Adrenal gland (tissue), 12 donors: ENCODE data around the gene UGT1A9. TPM values are rescaled to one million over a fixed set of nuclear protein-coding genes. Genes with fewer than 3 reads are reported as not detected.
A peak's percentile ranks its signal among the peaks of the same experiment; 100 is the strongest.
"Not testable (repeated sequence)": the region's sequence is repeated elsewhere in the genome, so short reads cannot be mapped to it uniquely, and the experiment has no call there.

Experiments used
- DNase-seq, 7 donors: peaks; one replicate each; pipeline ENCODE4 v3.0.0-alpha.2; 2019 to 2020
- H3K27ac ChIP-seq, 5 donors: fragments of 200-600 bp; sonication (generic) in 4 of 5; 1 replicate in 3 of 5; 2 replicates in 2 of 5; pipeline versions ENCODE4 v1.5.1 to v1.8.0; 2016 to 2020; ENCODE audit warnings: mild to moderate bottlenecking in 1 of 5
- H3K27me3 ChIP-seq: fragments of 200-600 bp; 2 replicates; pipeline ENCODE4 v1.8.0; 2021
- H3K36me3 ChIP-seq, 2 donors: fragments of 200-600 bp; replicated peaks in 1 of 2; 1 replicate in 1 of 2; 2 replicates in 1 of 2; pipeline versions ENCODE4 v1.5.1 to v1.8.0; 2018 to 2022
- H3K4me1 ChIP-seq, 2 donors: fragments of 200-600 bp; replicated peaks in 1 of 2; 1 replicate in 1 of 2; 2 replicates in 1 of 2; pipeline versions ENCODE4 v1.5.1 to v1.8.0; 2018 to 2021
- H3K4me3 ChIP-seq, 4 donors: fragments of 200-600 bp; sonication (generic) in 3 of 4; one replicate each; pipeline ENCODE4 v1.5.1; 2016 to 2018
- H3K9me3 ChIP-seq, 3 donors: fragments of 200-600 bp; sonication (generic) in 1 of 3; replicated peaks in 1 of 3; 1 replicate in 2 of 3; 2 replicates in 1 of 3; pipeline versions ENCODE4 v1.5.1 to v1.8.0; 2016 to 2021
- POLR2A ChIP-seq, 2 donors: fragments of 450-650 bp; IDR thresholded peaks; one replicate each; pipeline ENCODE4 v1.6.1; 2017; ENCODE audit warnings: antibody characterized with exemption in 2 of 2, mild to moderate bottlenecking in 2 of 2, moderate library complexity in 1 of 2
- WGBS, 4 donors: extraction: QIAGEN DNeasy Blood & Tissue Kit in 2 of 4; methylation state at CpG; one replicate each; pipeline versions ENCODE4 v1.1.5 to v1.1.7; 2013 to 2017; 5-methylcytosine and 5-hydroxymethylcytosine counted together
- intact Hi-C, 2 donors: fragments of 100-400 bp; cut with DNase I; formaldehyde crosslinking; loops; one replicate each; pipeline versions ENCODE4 v1.14.1 to v1.15.0; 2022 to 2023
- polyA plus RNA-seq, 3 donors: library from polyadenylated mRNA; stranded (reverse); fragments of 200-250 nt in 2 of 3; fragments of 350-450 nt in 1 of 3; fragmentation: Illumina TruSeq in 1 of 3; extraction: RNeasy Lipid Tissue Mini Kit (QIAGEN cat#74804) in 1 of 3; gene quantifications; one replicate each; pipeline ENCODE4 v1.2.3, GENCODE V29; 2013 to 2014
- total RNA-seq, 9 donors: library from RNA; depleted of rRNA in 4 of 9; stranded (reverse); fragments of >200 nt in 4 of 9; fragments of 120-200 nt in 1 of 9; fragmentation: NEBNext Ultra II Directional in 1 of 9; extraction: Animal tissue kit (Norgen Biotek cat#: 25700) in 1 of 9; gene quantifications; one replicate each; pipeline versions ENCODE4 v1.1.0 to v1.2.4, GENCODE V29; 2013 to 2023
- TF ChIP-seq, protein P1 (sequence below), 6 experiments: fragments of 450-650 bp in 4 of 6; fragments of 200-600 bp in 2 of 6; sonication (generic) in 1 of 6; IDR thresholded peaks; 1 replicate in 5 of 6; 2 replicates in 1 of 6; pipeline versions ENCODE4 v1.5.1 to v1.8.0; 2016 to 2021; ENCODE audit warnings: antibody characterized with exemption in 6 of 6, mild to moderate bottlenecking in 2 of 6, moderate library complexity in 1 of 6
- donor health status: healthy with polysubstance abuse.
- donor health status: Bipolar disorder and iron deficiency.
- donor health status: DM: yes; HTN: yes; CAD: no.
- donor health status: DM: no; HTN: no; CAD: no.
- donor health status: DM: no; HTN: no; CAD: no.
- donor health status: DM: yes; HTN: yes; CAD: no.

Gene UGT1A9
- total and polyA plus RNA-seq, 12 donors, result not detected

DNA sequence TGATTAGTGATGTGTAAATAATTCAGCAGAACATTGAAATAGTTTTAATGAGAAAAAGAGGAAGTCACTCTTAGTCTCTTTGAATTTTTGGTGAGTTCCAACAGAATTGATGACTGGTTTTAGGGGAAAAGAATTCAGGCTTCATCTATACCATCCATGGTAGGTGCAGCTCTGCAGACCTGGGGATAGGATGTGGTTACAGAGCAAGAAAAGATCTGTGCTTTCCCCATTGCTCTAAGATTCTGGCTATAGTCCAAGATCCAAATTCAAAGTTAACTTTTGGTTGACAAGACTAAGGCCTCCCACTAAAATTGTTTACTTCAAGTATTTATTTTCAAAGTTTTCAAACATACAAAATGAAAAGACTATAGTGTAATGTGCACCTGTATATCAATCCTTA lies 31.8 kb upstream of the UGT1A9 start:
- Histone ChIP-seq H3K4me1 (no peaks in the 10 kb centered on the region), H3K27me3 (peaks cover 6% of the 10 kb centered on the region), H3K36me3 (no peaks in the 10 kb centered on the region), H3K27ac (no peak overlapping the region), H3K9me3 (peaks cover 0 to 2% (median 0%) of the 10 kb centered on the region in 3 donors), H3K4me3 (no peak overlapping the region)
- no peak for DNase-seq
- no peak for TF ChIP-seq POLR2A (IDR thresholded peaks at IDR 0.05)
- intact Hi-C loops, result no loop called here

DNA sequence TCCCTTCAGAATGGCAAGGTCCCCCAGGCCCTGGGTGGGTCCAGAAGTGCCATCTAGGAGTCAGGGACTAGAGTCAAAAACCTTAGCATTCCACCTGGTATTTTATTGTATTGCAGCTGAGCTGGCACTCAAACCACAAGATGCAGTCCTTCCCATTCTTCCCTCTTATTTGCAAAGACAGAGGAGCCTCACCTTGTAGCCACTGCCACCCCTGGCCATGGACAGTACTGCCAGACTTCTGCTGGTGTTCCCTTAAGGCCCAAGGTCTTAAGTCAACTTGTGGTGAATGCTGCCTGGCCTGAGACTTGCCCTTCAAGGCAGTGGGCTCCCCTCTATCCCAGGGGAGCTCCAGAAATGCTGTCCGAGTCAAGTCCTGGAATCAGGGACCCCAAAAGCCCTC lies 28.6 kb upstream of the UGT1A9 start:
- no peaks in the 10 kb centered on the region for H3K36me3 ChIP-seq
- intact Hi-C loops, result no loop called here
- DNase-seq, result peak in 1 of 7 donors; percentile 4
- H3K4me1 ChIP-seq, result no peaks in the 10 kb centered on the region
- WGBS, 4 donors, result 66 to 100% (median 71%) methylated on average over 1 of the region's 1 CpG
- TF ChIP-seq, protein P1, sequence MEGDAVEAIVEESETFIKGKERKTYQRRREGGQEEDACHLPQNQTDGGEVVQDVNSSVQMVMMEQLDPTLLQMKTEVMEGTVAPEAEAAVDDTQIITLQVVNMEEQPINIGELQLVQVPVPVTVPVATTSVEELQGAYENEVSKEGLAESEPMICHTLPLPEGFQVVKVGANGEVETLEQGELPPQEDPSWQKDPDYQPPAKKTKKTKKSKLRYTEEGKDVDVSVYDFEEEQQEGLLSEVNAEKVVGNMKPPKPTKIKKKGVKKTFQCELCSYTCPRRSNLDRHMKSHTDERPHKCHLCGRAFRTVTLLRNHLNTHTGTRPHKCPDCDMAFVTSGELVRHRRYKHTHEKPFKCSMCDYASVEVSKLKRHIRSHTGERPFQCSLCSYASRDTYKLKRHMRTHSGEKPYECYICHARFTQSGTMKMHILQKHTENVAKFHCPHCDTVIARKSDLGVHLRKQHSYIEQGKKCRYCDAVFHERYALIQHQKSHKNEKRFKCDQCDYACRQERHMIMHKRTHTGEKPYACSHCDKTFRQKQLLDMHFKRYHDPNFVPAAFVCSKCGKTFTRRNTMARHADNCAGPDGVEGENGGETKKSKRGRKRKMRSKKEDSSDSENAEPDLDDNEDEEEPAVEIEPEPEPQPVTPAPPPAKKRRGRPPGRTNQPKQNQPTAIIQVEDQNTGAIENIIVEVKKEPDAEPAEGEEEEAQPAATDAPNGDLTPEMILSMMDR (IDR thresholded peaks at IDR 0.05), result no peak
- TF ChIP-seq POLR2A (IDR thresholded peaks at IDR 0.05), result no peak
- H3K27ac ChIP-seq, result no peak overlapping the region
- peaks cover 6% of the 10 kb centered on the region for H3K27me3 ChIP-seq
- peaks cover 0 to 2% (median 0%) of the 10 kb centered on the region in 3 donors for H3K9me3 ChIP-seq
- H3K4me3 ChIP-seq, result no peak overlapping the region

DNA sequence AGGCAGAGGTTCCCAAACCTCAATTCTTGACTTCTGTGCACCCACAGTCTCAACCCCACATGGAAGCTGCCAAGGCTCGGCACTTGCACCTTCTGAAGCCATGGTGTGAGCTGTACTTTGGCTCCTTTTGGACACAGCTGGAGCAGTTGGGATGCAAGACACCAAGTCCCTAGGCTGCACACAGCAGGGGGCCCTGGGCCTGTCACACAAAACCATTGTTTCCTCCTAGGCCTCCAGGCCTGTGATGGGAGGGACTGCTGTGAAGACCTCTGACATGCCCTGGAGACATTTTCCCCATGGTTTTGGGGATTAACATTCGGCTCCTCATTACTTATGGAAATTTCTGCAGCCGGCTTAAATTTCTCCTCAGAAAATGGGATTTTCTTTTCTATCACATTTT lies 25.7 kb upstream of the UGT1A9 start:
- H3K4me1 ChIP-seq, H3K36me3 ChIP-seq, H3K27me3 ChIP-seq, H3K4me3 ChIP-seq, H3K27ac ChIP-seq, H3K9me3 ChIP-seq, DNase-seq, intact Hi-C loops: not testable (repeated sequence)
- 79 to 82% (median 82%) methylated on average over 2 to 3 of the region's 3 CpGs for WGBS, 4 donors

DNA sequence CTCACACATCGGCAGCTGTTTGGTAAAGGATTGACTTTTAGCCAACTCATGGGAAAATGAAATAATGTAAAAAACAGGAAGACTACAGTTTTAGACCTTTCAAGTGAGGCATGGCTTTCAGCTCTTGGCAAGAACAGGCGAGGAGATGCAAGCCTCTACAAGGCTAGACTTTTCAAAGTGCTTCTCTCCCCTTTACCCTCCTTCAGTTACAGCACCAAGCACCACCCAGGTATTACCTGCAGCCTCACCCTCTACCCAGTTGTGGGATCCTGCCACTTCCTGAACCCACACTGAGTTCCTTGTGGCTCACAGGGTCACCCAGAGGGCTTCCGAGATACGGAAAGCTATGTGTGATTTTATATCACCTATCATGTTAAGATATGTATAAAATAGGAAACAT lies 20.7 kb upstream of the UGT1A9 start:
- no peak for DNase-seq
- no peaks in the 10 kb centered on the region for H3K36me3 ChIP-seq
- WGBS, 4 donors, result 61 to 72% (median 69%) methylated on average over 4 of the region's 4 CpGs
- no peak overlapping the region for H3K4me3 ChIP-seq
- peaks cover 25% of the 10 kb centered on the region for H3K27me3 ChIP-seq
- intact Hi-C loops, result no loop called here
- no peaks in the 10 kb centered on the region for H3K4me1 ChIP-seq
- no peak overlapping the region for H3K27ac ChIP-seq
- no peaks in the 10 kb centered on the region for H3K9me3 ChIP-seq
- no peak for TF ChIP-seq POLR2A (IDR thresholded peaks at IDR 0.05)
- TF ChIP-seq, protein P1 (IDR thresholded peaks at IDR 0.05), result no peak

DNA sequence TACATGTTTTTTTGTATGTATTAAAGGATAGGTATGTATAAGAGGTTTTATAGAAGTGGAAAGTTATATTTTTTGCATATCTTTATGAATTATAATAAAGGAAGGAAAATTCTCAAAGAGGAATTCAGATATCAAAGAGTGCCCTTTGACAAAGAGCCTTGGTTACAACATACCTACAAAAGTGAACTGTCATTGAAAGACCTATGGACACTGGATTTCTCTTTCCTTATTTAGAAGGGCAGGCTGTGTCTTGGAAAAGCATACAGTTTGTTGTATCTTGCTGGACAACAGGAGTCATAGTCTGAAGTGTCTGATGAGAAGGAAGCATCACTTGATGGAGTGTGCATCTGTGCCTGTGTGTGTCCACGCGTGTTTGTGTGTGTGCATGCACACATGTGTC lies 20.3 kb upstream of the UGT1A9 start:
- Histone ChIP-seq H3K9me3 (no peaks in the 10 kb centered on the region), H3K4me1 (no peaks in the 10 kb centered on the region), H3K4me3 (no peak overlapping the region), H3K27me3 (peaks cover 25% of the 10 kb centered on the region), H3K36me3 (no peaks in the 10 kb centered on the region), H3K27ac (no peak overlapping the region)
- DNase-seq, result no peak
- WGBS, 4 donors, result 81 to 91% (median 90%) methylated on average over 2 of the region's 2 CpGs
- intact Hi-C loops, result no loop called here
- TF ChIP-seq, protein P1 (IDR thresholded peaks at IDR 0.05), result no peak
- no peak for TF ChIP-seq POLR2A (IDR thresholded peaks at IDR 0.05)
